HFF-Myc (cell line): ENCODE results near the gene ESR1.
"Not testable (repeated sequence)": the region's sequence is repeated elsewhere in the genome, so short reads cannot be mapped to it uniquely, and the experiment has no call there.

ENCODE experiments used
- DNase-seq: peaks from one replicate; pipeline ENCODE4 v3.0.0-alpha.2; 2011; ENCODE audit warnings: low read depth; ENCODE audit errors: extremely low read depth
- H3K4me3 ChIP-seq: replicated peaks from 2 replicates; pipeline ENCODE4 v1.5.1; 2011; ENCODE audit warnings: low read depth, mild to moderate bottlenecking, control low read depth, low read length
- CTCF ChIP-seq: IDR thresholded peaks from 2 replicates; pipeline ENCODE4 v1.5.1; 2012; ENCODE audit warnings: mild to moderate bottlenecking, low read depth, low read length, control low read depth; ENCODE audit errors: missing control alignments

Gene ESR1

GRCh38 chr6:152012227-152012626 is 204.7 kb downstream of the ESR1 start:
- no peak for TF ChIP-seq CTCF
- H3K4me3 ChIP-seq: no peak overlapping the region
- DNase-seq: no peak

GRCh38 chr6:152018876-152019275 is 211.4 kb downstream of the ESR1 start:
- no peak for TF ChIP-seq CTCF
- DNase-seq: no peak

GRCh38 chr6:152022303-152022702 is 214.8 kb downstream of the ESR1 start:
- no peak for DNase-seq
- TF ChIP-seq CTCF: no peak
- H3K4me3 ChIP-seq: no peak overlapping the region

More at GRCh38 chr6:152018876-152019275, 211.4 kb downstream of the ESR1 start:
- H3K4me3 ChIP-seq: no peak overlapping the region

- no peak overlapping the region for H3K4me3 ChIP-seq
Observed at GRCh38 chr6:152023613-152024012, 216.1 kb downstream of the ESR1 start.

GRCh38 chr6:152026291-152026690 is 218.8 kb downstream of the ESR1 start:
- no peak for TF ChIP-seq CTCF
- no peak overlapping the region for H3K4me3 ChIP-seq
- DNase-seq: no peak

More at GRCh38 chr6:152023613-152024012, 216.1 kb downstream of the ESR1 start:
- DNase-seq: no peak
- TF ChIP-seq CTCF: no peak

- not testable (repeated sequence) for DNase-seq, H3K4me3 ChIP-seq
Observed at GRCh38 chr6:152026744-152027143, 219.3 kb downstream of the ESR1 start.

- not testable (repeated sequence) for H3K4me3 ChIP-seq, DNase-seq
Observed at GRCh38 chr6:152033765-152034164, 226.3 kb downstream of the ESR1 start.

- no peak for TF ChIP-seq CTCF
- no peak overlapping the region for H3K4me3 ChIP-seq
- no peak for DNase-seq
Observed at GRCh38 chr6:152034631-152035030, 227.1 kb downstream of the ESR1 start.
